Calu3 (cell line): Measurements from ENCODE around the gene RAPGEF1. TPM values are rescaled to one million over a fixed set of nuclear protein-coding genes. Genes with fewer than 3 reads are reported as not detected.

ENCODE experiments used
- BruUV-seq: library from RNA; stranded (reverse); fragments of 400-500 nt; replicated peaks from 2 replicates; lab custom pipeline; 2021; lab: Mats Ljungman, UMichigan
- CTCF ChIA-PET: fragments of 300-600 bp; sonication (Branson Sonifier 250); formaldehyde crosslinking; loops from one replicate; lab custom pipeline; 2022; ENCODE audit warnings: antibody characterized with exemption; lab: Charles Lee
- DNase-seq: peaks from one replicate; pipeline ENCODE4 v3.0.0; 2022
- H3K27ac Mint-ChIP-seq: one replicate; pipeline ENCODE4 v1.8.0; 2022; ENCODE audit warnings: mixed read lengths; ENCODE audit not compliant: unreplicated experiment
- H3K27me3 Mint-ChIP-seq: one replicate; pipeline ENCODE4 v1.8.0; 2022; ENCODE audit warnings: mixed read lengths; ENCODE audit not compliant: unreplicated experiment
- H3K36me3 Mint-ChIP-seq: one replicate; pipeline ENCODE4 v1.8.0; 2022; ENCODE audit warnings: mild to moderate bottlenecking, moderate library complexity, mixed read lengths; ENCODE audit not compliant: insufficient read depth, unreplicated experiment
- H3K4me1 Mint-ChIP-seq: one replicate; pipeline ENCODE4 v1.8.0; 2022; ENCODE audit warnings: mild to moderate bottlenecking, low read depth, mixed read lengths; ENCODE audit not compliant: unreplicated experiment
- H3K4me3 Mint-ChIP-seq: one replicate; pipeline ENCODE4 v1.8.0; 2022; ENCODE audit warnings: mild to moderate bottlenecking, low read depth, moderate library complexity, mixed read lengths; ENCODE audit not compliant: unreplicated experiment
- H3K9me3 Mint-ChIP-seq: one replicate; pipeline ENCODE4 v1.8.0; 2022; ENCODE audit warnings: low read depth, mixed read lengths; ENCODE audit not compliant: unreplicated experiment
- CTCF ChIP-seq: fragments of 200-600 bp; IDR thresholded peaks from one replicate; pipeline ENCODE4 v1.8.0; 2022; ENCODE audit warnings: antibody characterized with exemption; ENCODE audit not compliant: unreplicated experiment
- intact Hi-C: fragments of 100-400 bp; cut with micrococcal nuclease; formaldehyde crosslinking; loops from one replicate; pipeline ENCODE4 v1.10.0; 2022; ENCODE audit not compliant: unreplicated experiment
- total RNA-seq: library from RNA; stranded (reverse); gene quantifications from 2 replicates; pipeline ENCODE4 v1.2.3, GENCODE V29; 2022

Gene RAPGEF1
- total RNA-seq, 1 experiment from 2014 or later: 32.5 TPM

GRCh38 chr9:131618071-131618479 lies 121.8 kb downstream of the RAPGEF1 start:
- H3K27me3 Mint-ChIP-seq: no peaks in the 10 kb centered on the region
- H3K27ac Mint-ChIP-seq: no peak overlapping the region
- H3K36me3 Mint-ChIP-seq: peaks cover 11% of the 10 kb centered on the region
- BruUV-seq: no TSS peak
- no peaks in the 10 kb centered on the region for H3K9me3 Mint-ChIP-seq
- CTCF ChIA-PET: no interaction called here
- peak; percentile 11 for DNase-seq
- H3K4me1 Mint-ChIP-seq: peaks cover 10% of the 10 kb centered on the region
- H3K4me3 Mint-ChIP-seq: no peak overlapping the region
- no peak for TF ChIP-seq CTCF
- intact Hi-C loops: no loop called here

GRCh38 chr9:131617611-131618010 lies 122.3 kb downstream of the RAPGEF1 start:
- CTCF ChIA-PET: no interaction called here
- DNase-seq: no peak
- H3K27ac Mint-ChIP-seq: no peak overlapping the region
- intact Hi-C loops: no loop called here
- no peaks in the 10 kb centered on the region for H3K27me3 Mint-ChIP-seq
- TF ChIP-seq CTCF: no peak
- no TSS peak for BruUV-seq
- H3K9me3 Mint-ChIP-seq: no peaks in the 10 kb centered on the region
- H3K36me3 Mint-ChIP-seq: peaks cover 12% of the 10 kb centered on the region
- H3K4me1 Mint-ChIP-seq: peaks cover 10% of the 10 kb centered on the region
- no peak overlapping the region for H3K4me3 Mint-ChIP-seq

- Mint-ChIP-seq H3K9me3 (no peaks in the 10 kb centered on the region), H3K4me1 (peaks cover 10% of the 10 kb centered on the region), H3K4me3 (no peak overlapping the region), H3K27ac (no peak overlapping the region), H3K36me3 (peaks cover 17% of the 10 kb centered on the region), H3K27me3 (no peaks in the 10 kb centered on the region)
- TF ChIP-seq CTCF: no peak
- no TSS peak for BruUV-seq
- intact Hi-C loops: no loop called here
- DNase-seq: no peak
- CTCF ChIA-PET: no interaction called here
Observed at GRCh38 chr9:131616983-131617604, 122.8 kb downstream of the RAPGEF1 start.

- Mint-ChIP-seq H3K4me1 (peaks cover 10% of the 10 kb centered on the region), H3K27me3 (no peaks in the 10 kb centered on the region), H3K4me3 (no peak overlapping the region), H3K36me3 (peaks cover 13% of the 10 kb centered on the region), H3K27ac (no peak overlapping the region), H3K9me3 (no peaks in the 10 kb centered on the region)
- CTCF ChIA-PET: no interaction called here
- intact Hi-C loops: no loop called here
- no TSS peak for BruUV-seq
- no peak for TF ChIP-seq CTCF
- DNase-seq: no peak
Observed at GRCh38 chr9:131614340-131614915, 125.4 kb downstream of the RAPGEF1 start.
